Keratinocyte (primary cell): ENCODE data around the gene PRKAG2.

Source experiments
- EZH2 ChIP-seq: IDR thresholded peaks from one replicate; pipeline ENCODE4 v1.6.1; 2012; ENCODE audit warnings: inconsistent platforms, mild to moderate bottlenecking, low read length, moderate library complexity
- TF ChIP-seq, protein P1 (sequence below), 3 experiments: IDR thresholded peaks in 1 of 3; conservative IDR thresholded peaks in 1 of 3; optimal IDR thresholded peaks in 1 of 3; 2 replicates in 2 of 3; 3 replicates in 1 of 3; pipeline versions ENCODE3 to v1.5.1; 2011; ENCODE audit warnings: low read length in 3 of 3, mild to moderate bottlenecking in 3 of 3, moderate library complexity in 2 of 3, control low read depth in 1 of 3, inconsistent platforms in 1 of 3; ENCODE audit not compliant: insufficient read depth in 2 of 3; ENCODE audit errors: extremely low read depth in 1 of 3

DNA sequence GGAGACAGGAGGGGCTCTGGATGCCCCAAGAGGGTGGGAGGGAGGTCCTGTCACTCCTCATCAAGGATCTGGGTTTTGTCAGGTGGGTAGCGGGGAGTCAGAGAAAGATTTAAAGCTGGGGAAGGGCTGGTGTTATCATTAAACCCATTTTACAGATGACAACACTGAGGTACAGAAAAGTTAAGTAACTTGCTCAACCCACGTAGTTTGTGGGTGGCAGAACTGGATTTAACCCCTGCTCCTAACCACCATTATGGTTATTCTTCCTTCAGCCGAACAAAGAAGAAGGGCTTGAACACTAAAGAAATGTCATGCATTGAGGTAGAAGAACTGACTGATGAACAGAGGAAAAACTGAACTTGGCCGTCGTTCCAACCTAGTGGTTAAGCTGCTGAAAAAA lies 24.9 kb upstream of the PRKAG2 start:
- TF ChIP-seq, protein P1, sequence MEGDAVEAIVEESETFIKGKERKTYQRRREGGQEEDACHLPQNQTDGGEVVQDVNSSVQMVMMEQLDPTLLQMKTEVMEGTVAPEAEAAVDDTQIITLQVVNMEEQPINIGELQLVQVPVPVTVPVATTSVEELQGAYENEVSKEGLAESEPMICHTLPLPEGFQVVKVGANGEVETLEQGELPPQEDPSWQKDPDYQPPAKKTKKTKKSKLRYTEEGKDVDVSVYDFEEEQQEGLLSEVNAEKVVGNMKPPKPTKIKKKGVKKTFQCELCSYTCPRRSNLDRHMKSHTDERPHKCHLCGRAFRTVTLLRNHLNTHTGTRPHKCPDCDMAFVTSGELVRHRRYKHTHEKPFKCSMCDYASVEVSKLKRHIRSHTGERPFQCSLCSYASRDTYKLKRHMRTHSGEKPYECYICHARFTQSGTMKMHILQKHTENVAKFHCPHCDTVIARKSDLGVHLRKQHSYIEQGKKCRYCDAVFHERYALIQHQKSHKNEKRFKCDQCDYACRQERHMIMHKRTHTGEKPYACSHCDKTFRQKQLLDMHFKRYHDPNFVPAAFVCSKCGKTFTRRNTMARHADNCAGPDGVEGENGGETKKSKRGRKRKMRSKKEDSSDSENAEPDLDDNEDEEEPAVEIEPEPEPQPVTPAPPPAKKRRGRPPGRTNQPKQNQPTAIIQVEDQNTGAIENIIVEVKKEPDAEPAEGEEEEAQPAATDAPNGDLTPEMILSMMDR (optimal IDR thresholded peaks at IDR 0.05 in 1 of 3, IDR thresholded peaks at IDR 0.05 in 1 of 3, conservative IDR thresholded peaks at IDR 0.05 in 1 of 3; ENCODE audit: extremely low read depth in 1 of 3, insufficient read depth in 2 of 3, low read length in 3 of 3), result no peak
- TF ChIP-seq EZH2, result no peak
